Measurements from ENCODE around the gene AFF3. TPM values are rescaled to one million over a fixed set of nuclear protein-coding genes. Genes with fewer than 3 reads are reported as not detected.

AFF3 gene
- total and polyA plus RNA-seq, 2 of the 4 experiments (the other 2 are of a cell fraction): 12.9 to 14.3 TPM

GRCh38 chr2:100029460-100029859 is 112.9 kb downstream of the AFF3 start:
- no peak overlapping the region for H2BK20ac ChIP-seq (ENCODE audit: low read depth, low read length)
- no peak overlapping the region for H3K9ac ChIP-seq (ENCODE audit: low read depth, low read length)
- H3K9me1 ChIP-seq (ENCODE audit: insufficient read depth, low read length): no peaks in the 10 kb centered on the region
- TF ChIP-seq RAD21 (IDR thresholded peaks at IDR 0.05; ENCODE audit: low read length) (no peak), CTCF (conservative IDR thresholded peaks at IDR 0.05; ENCODE audit: low read depth, low read length) (no peak), MAFK (IDR thresholded peaks at IDR 0.05; ENCODE audit: low read depth, low read length) (no peak), RCOR1 (IDR thresholded peaks at IDR 0.05; ENCODE audit: insufficient replicate concordance, low read length) (no peak), MXI1 (IDR thresholded peaks at IDR 0.05; ENCODE audit: borderline replicate concordance, low read depth, low read length) (no peak), CEBPB (IDR thresholded peaks at IDR 0.05; ENCODE audit: low read depth, low read length) (no peak), BHLHE40 (IDR thresholded peaks at IDR 0.05; ENCODE audit: low read depth, low read length) (no peak), CHD1 (IDR thresholded peaks at IDR 0.05; ENCODE audit: low read depth, low read length) (no peak), MAZ (IDR thresholded peaks at IDR 0.05; ENCODE audit: borderline replicate concordance, low read depth, low read length) (no peak), FOS (IDR thresholded peaks at IDR 0.05; ENCODE audit: low read depth, low read length) (no peak), NFE2L2 (IDR thresholded peaks at IDR 0.05; ENCODE audit: low read depth, low read length) (no peak), USF2 (IDR thresholded peaks at IDR 0.05; ENCODE audit: low read depth, low read length) (no peak), POLR2A (IDR thresholded peaks at IDR 0.05; ENCODE audit: low read depth, low read length) (no peak), RFX5 (IDR thresholded peaks at IDR 0.05; ENCODE audit: low read depth, low read length) (no peak), SMC3 (IDR thresholded peaks at IDR 0.05; ENCODE audit: low read depth, low read length) (no peak)
- TF ChIP-seq, protein P1, sequence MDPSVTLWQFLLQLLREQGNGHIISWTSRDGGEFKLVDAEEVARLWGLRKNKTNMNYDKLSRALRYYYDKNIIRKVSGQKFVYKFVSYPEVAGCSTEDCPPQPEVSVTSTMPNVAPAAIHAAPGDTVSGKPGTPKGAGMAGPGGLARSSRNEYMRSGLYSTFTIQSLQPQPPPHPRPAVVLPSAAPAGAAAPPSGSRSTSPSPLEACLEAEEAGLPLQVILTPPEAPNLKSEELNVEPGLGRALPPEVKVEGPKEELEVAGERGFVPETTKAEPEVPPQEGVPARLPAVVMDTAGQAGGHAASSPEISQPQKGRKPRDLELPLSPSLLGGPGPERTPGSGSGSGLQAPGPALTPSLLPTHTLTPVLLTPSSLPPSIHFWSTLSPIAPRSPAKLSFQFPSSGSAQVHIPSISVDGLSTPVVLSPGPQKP (IDR thresholded peaks at IDR 0.05; ENCODE audit: borderline replicate concordance, low read depth, low read length): no peak
- peaks cover 15 to 17% of the 10 kb centered on the region in 2 experiments for H3K79me1 ChIP-seq (ENCODE audit: low read depth in 1 of 2, low read length in 2 of 2)
- in situ Hi-C loops (cut with MboI; ENCODE audit: low sequenced_read_pairs): no loop called here
- H3K4me2 ChIP-seq (ENCODE audit: low read depth, low read length): no peak overlapping the region
- H3K14ac ChIP-seq (replicated peaks; ENCODE audit: low read depth, low read length): no peak overlapping the region
- intact Hi-C loops (cut with micrococcal nuclease): no loop called here
- 97% methylated on average over 4 of the region's 6 CpGs; no CpG with 5 or more reads in 1 of the 2 experiments for WGBS, 2 experiments (ENCODE audit: extremely low coverage in 2 of 2, insufficient read length in 1 of 2)
- BruUV-seq (replicated peaks): no TSS peak
- dilution Hi-C loops (cut with HindIII; ENCODE audit: low sequenced_read_pairs, unreplicated experiment): no loop called here
- no peak overlapping the region for H2AK5ac ChIP-seq (ENCODE audit: low read depth, low read length)
- no peak overlapping the region for H3K23ac ChIP-seq (ENCODE audit: low read depth, low read length)
- H4K5ac ChIP-seq (ENCODE audit: low read depth, low read length): no peak overlapping the region
- no peak overlapping the region for H3K4me3 ChIP-seq (ENCODE audit: insufficient read depth, low read depth, low read length)
- no peaks in the 10 kb centered on the region; the same call in 1 of the 2 replicates for H3K36me3 ChIP-seq (ENCODE audit: control insufficient read depth, insufficient read depth, low read length)
- no peak overlapping the region for H2BK5ac ChIP-seq (ENCODE audit: low read depth, low read length, poor library complexity, severe bottlenecking)
- no peak overlapping the region for H3K56ac ChIP-seq (ENCODE audit: extremely low read depth, insufficient read depth, low read length)
- no peak overlapping the region for H2BK120ac ChIP-seq (ENCODE audit: low read depth, low read length)
- no peak overlapping the region for H3K27ac ChIP-seq (ENCODE audit: insufficient read depth, low read length)
- POLR2A ChIA-PET (ENCODE audit: unreplicated experiment): no interaction called here
- H4K8ac ChIP-seq (ENCODE audit: low read depth in 2 of 2, low read length in 2 of 2): no peak overlapping the region
- no peak overlapping the region for H3K18ac ChIP-seq (ENCODE audit: low read depth, low read length)
- no peaks in the 10 kb centered on the region for H4K20me1 ChIP-seq (ENCODE audit: insufficient read depth, low read length)
- no peaks in the 10 kb centered on the region for H3K4me1 ChIP-seq (ENCODE audit: control insufficient read depth, insufficient read depth, low read length)
- H3K9me3 ChIP-seq (ENCODE audit: control insufficient read depth, insufficient read depth, low read length): no peaks in the 10 kb centered on the region
- H3K27me3 ChIP-seq (ENCODE audit: control insufficient read depth, insufficient read depth, low read length): no peaks in the 10 kb centered on the region
- H2BK15ac ChIP-seq (ENCODE audit: low read depth, low read length): no peak overlapping the region
- no peak overlapping the region for H4K91ac ChIP-seq (ENCODE audit: insufficient read depth, low read depth, low read length)
- H3K4ac ChIP-seq (ENCODE audit: low read depth, low read length): no peak overlapping the region
- CTCF ChIA-PET: no interaction called here
- DNase-seq: no peak
- no peak overlapping the region for H2AFZ ChIP-seq (replicated peaks; ENCODE audit: low read length, poor library complexity)
- no peak for ATAC-seq (ENCODE audit: low read depth)
- no peak overlapping the region for H2AK9ac ChIP-seq (replicated peaks; ENCODE audit: low read depth, low read length, poor library complexity)

Measured in IMR-90 (cell line).